ENCODE results near the gene SMIM11. TPM values are rescaled to one million over a fixed set of nuclear protein-coding genes. Genes with fewer than 3 reads are reported as not detected.
"Not testable (repeated sequence)": the region's sequence is repeated elsewhere in the genome, so short reads cannot be mapped to it uniquely, and the experiment has no call there.

Gene SMIM11, protein sequence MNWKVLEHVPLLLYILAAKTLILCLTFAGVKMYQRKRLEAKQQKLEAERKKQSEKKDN
- 0.66 and 2.3 TPM in 2 replicates for total RNA-seq (2021)
- long read RNA-seq, partial matches to known transcripts, result 0 of 8 reads
- long read RNA-seq, other reads (novel, unspliced or antisense), result 6 of 8 reads

DNA sequence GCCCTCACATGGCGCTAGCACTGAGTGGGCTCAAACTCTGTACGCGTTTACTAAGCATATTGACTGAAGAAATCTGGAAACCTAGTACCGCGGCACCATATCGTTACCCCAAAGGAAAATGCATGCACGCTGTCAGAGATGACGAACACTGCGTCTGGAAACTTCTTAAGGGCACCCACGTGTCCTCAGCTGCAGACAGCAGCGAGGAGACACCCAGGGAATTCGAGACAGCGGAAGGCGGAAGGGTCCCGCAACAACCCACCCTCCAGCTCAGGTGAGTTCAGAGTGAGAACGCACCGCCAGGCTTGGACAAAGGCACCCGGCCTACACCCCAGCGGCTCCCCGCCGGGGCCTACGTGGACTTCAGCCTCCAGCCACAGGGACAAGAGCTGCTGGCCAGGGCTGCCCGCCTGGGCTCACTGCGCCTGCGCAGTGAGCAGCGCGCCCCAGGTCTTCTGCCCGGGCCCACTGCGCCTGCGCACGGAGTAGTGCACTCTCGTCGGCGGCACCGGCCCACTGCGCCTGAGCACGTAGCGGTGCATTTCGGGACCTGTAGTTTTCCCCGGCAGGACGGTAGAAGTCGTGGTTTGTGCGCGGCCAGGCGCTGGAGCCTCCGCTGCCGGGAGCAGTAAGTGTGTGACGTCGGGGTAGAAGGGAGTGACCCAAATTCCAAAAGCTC lies at the start of gene SMIM11:
SMIM11 (plus strand) TSS at position 568 of the 679 bp plus-strand sequence. CDS start 3,998 bp downstream, outside the sequence.
- not testable (repeated sequence) for H2BK15ac ChIP-seq (ENCODE audit: low read depth, low read length); DNase-seq; H2AFZ ChIP-seq (ENCODE audit: low read length); H4K20me1 ChIP-seq (ENCODE audit: control insufficient read depth, insufficient read depth, insufficient read length); H3K23me2 ChIP-seq (ENCODE audit: insufficient read length, low read depth, low read length, poor library complexity, severe bottlenecking); H3T11ph ChIP-seq (ENCODE audit: low read length); H3K4me2 ChIP-seq (ENCODE audit: insufficient read depth, insufficient read length, low read length); H3K4ac ChIP-seq (ENCODE audit: low read depth, low read length); H3K9ac ChIP-seq (ENCODE audit: extremely low read depth, insufficient read length, low read length); H3K23ac ChIP-seq (ENCODE audit: insufficient read length, low read depth, low read length); H3K9me3 Mint-ChIP-seq; H4K8ac ChIP-seq (replicated peaks; ENCODE audit: insufficient read length, low read depth, low read length); H3K14ac ChIP-seq (ENCODE audit: insufficient read depth, low read length); H2AK5ac ChIP-seq (ENCODE audit: insufficient read length, low read length); H3K27ac Mint-ChIP-seq; H3K36me3 Mint-ChIP-seq (ENCODE audit: insufficient read depth in 1 of 3, low read depth in 3 of 3); H3K4me1 ChIP-seq (ENCODE audit: insufficient read depth, low read length); H2BK12ac ChIP-seq (ENCODE audit: insufficient read length, low read depth, low read length); H4K5ac ChIP-seq (ENCODE audit: insufficient read length, low read depth, low read length); H2BK120ac ChIP-seq (ENCODE audit: low read depth, low read length, poor library complexity, severe bottlenecking); H3K4me3 Mint-ChIP-seq; H3K27ac ChIP-seq (ENCODE audit: insufficient read length, low read depth, low read length); H3K79me2 ChIP-seq (ENCODE audit: insufficient read depth, low read length); H3K18ac ChIP-seq (ENCODE audit: insufficient read length, low read depth, low read length); H3K9me3 ChIP-seq (ENCODE audit: control insufficient read depth, low read depth, low read length); H3K56ac ChIP-seq (ENCODE audit: insufficient read length, low read depth, low read length); H3K27me3 ChIP-seq (ENCODE audit: insufficient read depth, low read length); H3K79me1 ChIP-seq (ENCODE audit: insufficient read depth, low read depth, low read length, poor library complexity, severe bottlenecking); H2BK5ac ChIP-seq (ENCODE audit: insufficient read length, low read length); H3K27me3 Mint-ChIP-seq (ENCODE audit: low read depth); H4K91ac ChIP-seq (ENCODE audit: insufficient read length, low read depth, low read length); H2BK20ac ChIP-seq (ENCODE audit: low read depth, low read length, poor library complexity, severe bottlenecking)
- no CpG with 5 or more reads among the region's 49 CpGs for WGBS (ENCODE audit: extremely low coverage, insufficient read length, low lambda C conversion rate)
- H3K4me1 Mint-ChIP-seq, result peaks cover 10 to 11% of the 10 kb centered on the region in 2 experiments

All from H9 (cell line).